Spinal cord (tissue), 10 donors: ENCODE measurements around the gene CFAP97. TPM values are rescaled to one million over a fixed set of nuclear protein-coding genes. Genes with fewer than 3 reads are reported as not detected.
A peak's percentile ranks its signal among the peaks of the same experiment; 100 is the strongest.
"Not testable (repeated sequence)": the region's sequence is repeated elsewhere in the genome, so short reads cannot be mapped to it uniquely, and the experiment has no call there.

Source experiments
- DNase-seq, 6 donors: peaks; one replicate each; pipeline versions ENCODE4 v3.0.0 to v3.0.0-alpha.2; 2013 to 2015; ENCODE audit warnings: low spot score in 6 of 6, low read depth in 4 of 6
- H3K27ac ChIP-seq: one replicate; pipeline ENCODE4 v1.5.1; 2013; ENCODE audit warnings: low read depth, low read length, control low read depth
- H3K27me3 ChIP-seq: one replicate; pipeline ENCODE4 v1.6.1; 2013; ENCODE audit warnings: low read length; ENCODE audit not compliant: control insufficient read depth, insufficient read depth
- H3K36me3 ChIP-seq: one replicate; pipeline ENCODE4 v1.6.1; 2013; ENCODE audit warnings: low read length; ENCODE audit not compliant: control insufficient read depth, insufficient read depth
- H3K4me1 ChIP-seq: one replicate; pipeline ENCODE4 v1.6.1; 2013; ENCODE audit warnings: low read length; ENCODE audit not compliant: control insufficient read depth, insufficient read depth
- H3K4me3 ChIP-seq: one replicate; pipeline ENCODE4 v1.5.1; 2013; ENCODE audit warnings: low read depth, low read length, control low read depth
- H3K9me3 ChIP-seq: one replicate; pipeline ENCODE4 v1.6.1; 2013; ENCODE audit warnings: low read length; ENCODE audit not compliant: control insufficient read depth, insufficient read depth
- WGBS: methylation state at CpG from one replicate; pipeline ENCODE4 v1.1.5; 2013; ENCODE audit warnings: missing lambda C conversion rate; ENCODE audit not compliant: insufficient coverage; 5-methylcytosine and 5-hydroxymethylcytosine counted together
- polyA plus RNA-seq, 2 donors: library from polyadenylated mRNA; unstranded; fragments of 120-200 nt; gene quantifications; one replicate each; pipeline ENCODE4 v1.2.1, GENCODE V29; 2013; ENCODE audit not compliant: insufficient read length in 2 of 2
- total RNA-seq, 2 donors: library from RNA; depleted of rRNA in 1 of 2; stranded (reverse); fragments of 120-200 nt in 1 of 2; fragments of >200 nt in 1 of 2; gene quantifications; one replicate each; pipeline versions ENCODE4 v1.2.3 to v1.2.4, GENCODE V29; 2013 to 2014
- donor health status: healthy.

CFAP97 gene
- total and polyA plus RNA-seq, 4 donors = 25.5 to 48.0 (median 33.5) TPM

DNA sequence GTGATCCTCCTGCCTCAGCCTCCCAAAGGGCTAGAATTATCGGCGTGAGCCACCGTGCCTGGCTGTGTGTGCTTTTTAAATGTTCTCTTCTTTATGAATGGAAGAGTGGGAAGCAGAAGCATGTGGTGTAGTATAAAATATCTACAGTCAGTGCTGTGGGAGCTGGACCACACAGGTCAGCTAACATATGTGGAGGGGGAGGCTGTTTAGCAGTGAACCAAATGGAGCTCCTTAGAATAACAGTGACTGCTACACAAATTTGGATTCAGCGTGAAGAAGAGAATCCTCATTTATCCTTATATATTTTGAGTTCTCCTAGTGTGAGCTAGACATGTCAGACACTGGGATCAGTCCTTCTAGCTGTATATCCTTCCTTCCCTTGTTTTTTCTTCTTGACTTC is 8.8 kb upstream of the CFAP97 start:
- WGBS = 60% methylated on average over 1 of the region's 4 CpGs
- Histone ChIP-seq H3K27ac (no peak overlapping the region), H3K4me1 (peaks cover 12% of the 10 kb centered on the region), H3K9me3 (no peaks in the 10 kb centered on the region), H3K4me3 (no peak overlapping the region), H3K27me3 (no peaks in the 10 kb centered on the region), H3K36me3 (no peaks in the 10 kb centered on the region)
- peak in 1 of 6 donors; percentile 60 for DNase-seq

DNA sequence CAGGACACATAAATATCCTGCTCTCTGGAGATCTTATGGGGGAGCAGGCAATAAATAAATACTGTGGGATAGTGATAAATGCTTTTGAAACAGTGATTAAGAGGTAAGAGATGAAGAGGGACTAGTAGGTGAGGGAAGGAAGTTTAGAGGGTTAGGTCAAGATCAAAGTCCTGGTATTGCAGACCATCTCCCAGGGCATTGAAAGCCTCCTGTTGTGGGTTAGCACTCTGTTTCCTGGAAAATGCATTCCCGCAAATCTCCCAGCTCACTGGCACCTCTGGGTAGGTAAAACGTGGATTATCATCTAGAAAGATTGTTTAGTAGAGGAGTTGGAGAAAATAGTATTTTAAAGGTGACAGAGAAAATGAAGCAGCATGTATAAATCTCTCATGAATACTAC is 7.8 kb upstream of the CFAP97 start:
- Histone ChIP-seq H3K4me3 (no peak overlapping the region), H3K36me3 (no peaks in the 10 kb centered on the region), H3K27me3 (no peaks in the 10 kb centered on the region), H3K4me1 (peaks cover 12% of the 10 kb centered on the region), H3K27ac (no peak overlapping the region), H3K9me3 (no peaks in the 10 kb centered on the region)
- no peak for DNase-seq
- no CpG with 5 or more reads among the region's 2 CpGs for WGBS

DNA sequence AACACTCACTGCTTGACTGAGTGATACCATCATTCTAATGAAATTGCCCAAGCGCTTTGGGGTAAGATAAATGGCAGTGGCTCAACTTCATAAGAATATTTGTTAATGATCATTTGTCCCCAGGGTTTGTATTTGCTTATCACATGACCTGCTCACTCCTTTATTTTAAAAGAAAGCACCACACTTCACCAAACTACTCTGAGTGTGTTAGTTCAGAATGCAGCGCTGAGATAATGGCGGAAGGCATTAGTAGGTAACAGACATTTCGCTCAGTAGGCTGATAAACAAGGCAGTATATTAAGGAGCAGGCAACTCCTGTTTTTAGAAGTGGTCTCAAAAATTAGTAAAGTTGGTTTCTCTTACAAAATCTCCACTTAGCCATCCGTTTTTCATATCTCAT is 7.2 kb upstream of the CFAP97 start:
- no CpG with 5 or more reads among the region's 5 CpGs for WGBS
- Histone ChIP-seq H3K27me3 (no peaks in the 10 kb centered on the region), H3K36me3 (no peaks in the 10 kb centered on the region), H3K4me3 (peak overlapping the region; percentile 79), H3K27ac (peak overlapping the region; percentile 82), H3K4me1 (peaks cover 12% of the 10 kb centered on the region), H3K9me3 (no peaks in the 10 kb centered on the region)
- peak in 1 of 6 donors; percentile 68 for DNase-seq

DNA sequence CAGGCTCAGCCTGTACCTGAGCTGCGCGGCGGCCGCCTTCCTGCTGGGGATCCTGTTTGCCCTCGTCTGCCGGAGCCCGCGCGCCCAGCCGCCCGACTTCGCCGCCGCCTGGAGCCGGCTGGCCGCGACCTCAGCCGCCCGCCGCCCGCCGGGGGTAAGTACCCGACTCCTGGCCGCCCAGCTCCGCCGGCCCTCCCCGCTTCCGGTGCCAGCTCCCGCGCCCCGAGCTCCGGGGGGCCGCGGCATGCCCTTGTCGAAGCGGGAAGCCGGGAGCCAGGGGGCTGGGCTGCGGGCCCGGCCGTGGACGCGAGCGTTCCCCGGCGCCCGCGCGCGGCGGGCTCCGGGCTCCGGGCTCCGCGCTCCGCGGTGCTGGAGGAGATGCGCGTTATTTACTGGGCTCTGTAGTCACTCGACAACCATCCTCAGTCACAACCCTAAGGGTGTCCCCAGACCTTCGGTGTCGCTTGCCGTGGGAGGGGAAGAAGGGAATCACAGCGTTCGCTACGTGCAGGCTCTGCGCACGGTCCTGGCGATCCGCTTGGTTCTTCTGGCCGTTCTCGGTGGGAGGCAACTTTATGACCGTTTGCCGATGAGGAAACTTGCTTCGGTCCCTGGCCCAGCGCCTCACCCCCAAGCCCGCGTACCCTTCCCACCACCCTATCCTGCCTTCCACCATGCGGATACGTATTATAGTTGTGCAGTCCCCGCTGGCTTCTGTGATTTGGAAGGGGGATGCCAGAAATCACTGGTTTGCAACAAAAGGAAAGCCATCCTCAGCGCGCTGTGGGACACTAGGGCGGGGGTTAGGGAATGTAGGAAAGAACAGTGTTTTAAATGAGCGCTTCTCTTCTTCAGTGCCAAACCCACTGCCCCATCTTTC is 6.5 kb upstream of the CFAP97 start:
- H3K4me3 ChIP-seq = peak overlapping the region; percentile 79
- peak in 3 of 6 donors; percentile 66 to 80 (median 79) for DNase-seq
- peak overlapping the region; percentile 82 for H3K27ac ChIP-seq
- WGBS = under 1% methylated on average over 62 of the region's 84 CpGs
- H3K36me3 ChIP-seq = no peaks in the 10 kb centered on the region
- H3K9me3 ChIP-seq = no peaks in the 10 kb centered on the region
- peaks cover 12% of the 10 kb centered on the region for H3K4me1 ChIP-seq
- H3K27me3 ChIP-seq = no peaks in the 10 kb centered on the region

DNA sequence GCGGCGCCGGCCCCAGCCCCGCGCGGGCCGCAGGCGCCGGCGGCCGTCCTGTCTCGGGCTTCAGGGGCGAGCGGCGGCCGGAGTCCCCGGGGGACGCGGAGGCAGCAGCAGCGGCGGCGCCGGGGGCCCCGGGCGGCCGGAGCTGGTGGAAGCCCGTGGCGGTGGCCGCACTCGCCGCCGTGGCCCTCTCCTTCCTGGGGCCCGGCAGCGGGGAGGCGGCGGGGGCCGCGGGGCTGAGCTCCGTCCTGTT is 6.0 kb upstream of the CFAP97 start:
- H3K27me3 ChIP-seq, DNase-seq, H3K27ac ChIP-seq, H3K36me3 ChIP-seq, H3K9me3 ChIP-seq: not testable (repeated sequence)
- Histone ChIP-seq H3K4me1 (peaks cover 13% of the 10 kb centered on the region), H3K4me3 (peak overlapping the region; percentile 79)
- under 1% methylated on average over 39 of the region's 39 CpGs for WGBS

DNA sequence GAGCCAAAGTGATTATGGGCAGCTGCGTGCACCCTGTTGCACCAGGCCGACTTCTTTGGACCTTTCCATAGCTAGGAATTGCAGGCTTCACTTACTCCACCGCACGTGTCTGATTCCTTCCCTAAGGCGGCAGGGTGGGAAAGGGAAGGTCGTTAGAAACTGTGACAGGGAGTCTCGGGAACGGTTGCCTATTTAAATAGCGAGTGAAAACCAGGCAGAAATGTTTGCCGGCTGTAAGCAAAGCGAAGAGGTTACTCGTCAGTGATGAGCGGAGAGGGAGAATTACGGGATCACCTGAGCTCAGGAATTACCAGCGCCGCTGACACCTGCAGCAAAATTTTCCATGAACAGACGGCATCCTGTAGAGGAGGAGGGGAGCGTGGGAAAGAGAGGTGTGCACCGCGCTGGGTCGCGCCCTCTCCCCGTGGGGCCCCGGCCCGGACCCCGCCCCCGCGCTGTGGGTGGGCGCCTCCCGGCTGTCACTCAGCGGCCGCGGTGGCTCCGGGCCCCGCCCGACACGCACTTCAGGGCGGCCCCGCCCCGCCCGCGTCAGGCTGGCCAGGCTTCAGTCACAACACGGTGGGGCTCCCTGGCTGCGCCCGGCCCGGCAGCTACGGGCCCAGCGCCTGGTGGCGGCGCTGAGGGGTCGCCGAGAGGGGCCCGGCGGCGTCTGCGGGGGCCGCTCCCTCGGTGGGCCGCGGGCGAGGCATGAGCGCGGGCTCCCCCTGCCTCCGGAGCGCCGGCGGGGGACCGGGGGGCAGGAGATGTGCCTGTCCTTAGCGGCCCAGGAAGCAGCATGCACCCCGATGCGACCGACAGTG is 5.4 kb upstream of the CFAP97 start, which contains the start of gene SNX25:
SNX25 (plus strand) TSS at position 568 of the 821 bp plus-strand sequence; CDS start at position 797, 229 bp downstream.
- H3K4me3 ChIP-seq = peak within 1 kb of the TSS; percentile 79
- H3K9me3 ChIP-seq = no peaks in the 10 kb centered on the region
- DNase-seq = peak in 5 of 6 donors; percentile 49 to 92 (median 68)
- peak within 1 kb of the TSS; percentile 82 for H3K27ac ChIP-seq
- H3K36me3 ChIP-seq = no peaks in the 10 kb centered on the region
- no peaks in the 10 kb centered on the region for H3K27me3 ChIP-seq
- under 1% methylated on average over 70 of the region's 72 CpGs for WGBS
- H3K4me1 ChIP-seq = peaks cover 15% of the 10 kb centered on the region

DNA sequence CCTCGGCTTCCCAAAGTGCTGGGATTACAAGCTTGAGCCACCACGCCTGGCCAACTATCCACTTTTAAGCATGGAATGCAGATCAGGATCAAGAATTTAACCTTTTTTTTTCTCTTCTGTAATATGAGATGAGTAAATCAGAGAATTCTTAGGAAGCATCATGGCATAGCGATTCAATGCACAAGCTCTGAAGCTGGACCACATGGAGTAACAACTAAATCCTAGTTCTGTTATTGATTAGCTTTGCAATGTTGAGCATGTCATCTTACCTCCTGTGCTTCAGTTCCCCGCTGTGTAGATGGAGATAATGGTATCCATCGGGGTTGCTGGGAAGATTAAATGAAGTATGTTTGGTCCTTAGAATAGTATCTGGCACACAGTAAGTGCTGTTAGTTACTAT is 3.7 kb upstream of the CFAP97 start:
- Histone ChIP-seq H3K36me3 (no peaks in the 10 kb centered on the region), H3K9me3 (no peaks in the 10 kb centered on the region), H3K27me3 (no peaks in the 10 kb centered on the region), H3K27ac (no peak overlapping the region), H3K4me1 (peaks cover 21% of the 10 kb centered on the region), H3K4me3 (no peak overlapping the region)
- 100% methylated on average over 1 of the region's 5 CpGs for WGBS
- no peak for DNase-seq

DNA sequence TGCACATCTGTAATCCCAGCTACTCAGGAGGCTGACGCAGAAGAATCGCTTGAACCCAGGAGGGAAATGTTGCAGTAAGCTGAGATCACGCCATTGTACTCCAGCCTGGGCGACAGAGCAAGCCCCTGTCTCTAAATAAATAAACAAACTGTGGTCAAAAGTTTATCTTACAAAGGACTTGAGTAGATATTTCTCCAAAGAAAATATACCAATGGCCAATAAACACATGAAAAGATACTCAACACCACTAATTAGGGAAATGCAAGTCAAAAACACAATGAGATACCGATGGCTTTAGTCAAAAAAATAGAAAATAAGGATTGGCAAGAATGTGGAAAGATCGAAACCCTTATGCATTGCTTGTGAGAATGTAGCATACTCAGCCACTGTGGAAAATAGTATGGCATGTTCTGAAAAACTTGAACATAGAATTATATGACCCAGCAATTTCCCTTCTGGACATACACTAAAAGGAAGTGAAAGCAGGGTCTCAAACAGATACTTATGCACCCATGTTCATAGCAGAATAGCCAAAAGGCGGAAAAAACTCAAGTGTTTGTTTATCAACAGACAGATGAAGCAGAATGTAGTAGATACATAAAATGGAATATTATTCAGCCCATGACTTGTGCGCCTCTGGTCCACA is 2.0 kb upstream of the CFAP97 start:
- DNase-seq = no peak
- 100% methylated on average over 2 of the region's 8 CpGs for WGBS
- Histone ChIP-seq H3K4me3 (no peak overlapping the region), H3K36me3 (no peaks in the 10 kb centered on the region), H3K27me3 (no peaks in the 10 kb centered on the region), H3K9me3 (no peaks in the 10 kb centered on the region), H3K27ac (no peak overlapping the region), H3K4me1 (peaks cover 22% of the 10 kb centered on the region)

DNA sequence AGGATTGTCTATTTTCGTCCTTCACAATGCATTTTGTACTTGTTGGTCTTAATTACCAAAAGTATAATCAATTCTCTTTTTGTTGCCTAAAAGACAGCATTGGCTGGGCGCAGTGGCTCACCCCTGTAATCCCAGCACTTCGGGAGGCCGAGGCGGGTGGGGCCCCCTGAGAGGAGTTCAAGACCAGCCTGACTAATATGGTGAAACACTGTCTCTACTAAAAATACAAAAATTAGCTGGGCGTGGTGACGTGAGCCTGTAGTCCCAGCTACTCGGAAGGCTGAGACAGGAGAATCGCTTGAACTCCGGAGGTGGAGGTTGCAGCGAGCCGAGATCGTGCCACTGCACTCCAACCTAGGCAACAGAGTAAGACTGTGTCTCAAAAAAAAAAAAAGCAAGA is 1.3 kb upstream of the CFAP97 start:
- not testable (repeated sequence) for H3K27ac ChIP-seq, DNase-seq, H3K27me3 ChIP-seq, H3K36me3 ChIP-seq, H3K4me3 ChIP-seq, H3K9me3 ChIP-seq
- 97% methylated on average over 5 of the region's 13 CpGs for WGBS
- H3K4me1 ChIP-seq = peaks cover 22% of the 10 kb centered on the region
